HG02870 (cell line): ENCODE data around the gene PTP4A2.
A peak's percentile ranks its signal among the peaks of the same experiment; 100 is the strongest.

Experiments used
- ATAC-seq: cut with Tn5 transposase; IDR thresholded peaks from one replicate; pipeline ENCODE4 v1.9.1; 2021; ENCODE audit warnings: mild to moderate bottlenecking, moderate library complexity; ENCODE audit not compliant: unreplicated experiment

The PTP4A2 gene

GRCh38 chr1:31938184-31938975 lies at the start of gene PTP4A2:
Gene PTP4A2, minus strand, starts transcription at chr1:31938368. Its CDS starts 19,303 bp downstream, at chr1:31919065.
- ATAC-seq: peak; percentile 82

- ATAC-seq: no peak
Measured at GRCh38 chr1:31987135-31987619, 49.0 kb upstream of the PTP4A2 start.

DNA sequence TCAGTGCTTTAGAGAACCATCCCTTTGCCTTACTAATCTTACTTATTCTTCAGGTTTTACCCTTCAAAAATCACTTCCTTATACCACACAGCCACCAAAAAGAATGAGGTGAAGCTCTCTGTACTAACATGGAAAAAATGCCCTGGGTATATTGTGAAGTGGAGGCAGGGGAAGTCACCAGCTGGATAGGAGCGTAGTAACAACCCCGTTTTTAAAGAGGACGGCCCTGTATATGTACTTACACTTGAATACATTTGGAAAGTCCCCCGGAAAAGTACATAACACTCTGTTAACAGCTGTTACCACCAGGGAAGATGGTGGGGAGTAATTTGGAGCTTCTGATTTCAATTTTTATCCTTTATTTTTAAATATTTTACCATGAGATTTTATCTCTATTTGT lies 47.3 kb upstream of the PTP4A2 start:
- ATAC-seq: no peak

- ATAC-seq: no peak
Measured at GRCh38 chr1:31984419-31985347, 46.5 kb upstream of the PTP4A2 start.

DNA sequence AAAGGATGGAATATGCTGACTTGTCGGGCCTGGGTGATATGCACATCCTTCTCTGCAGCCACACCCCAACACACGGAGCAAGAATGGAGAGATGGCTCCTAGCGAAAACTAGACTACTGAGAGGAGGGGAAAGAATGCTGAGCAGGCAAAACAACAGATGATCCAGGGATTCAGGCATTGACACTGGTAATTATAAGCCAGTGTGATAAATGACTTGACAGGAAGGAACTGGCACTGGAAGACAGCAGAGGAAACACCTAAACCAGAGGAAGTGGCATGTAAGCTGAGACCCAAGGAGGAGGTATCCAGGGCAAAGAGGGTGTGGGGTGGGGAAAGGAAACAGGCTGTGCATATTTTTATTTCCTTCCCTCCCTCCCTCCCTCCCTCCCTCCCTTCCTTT lies 43.8 kb upstream of the PTP4A2 start:
- no peak for ATAC-seq

DNA sequence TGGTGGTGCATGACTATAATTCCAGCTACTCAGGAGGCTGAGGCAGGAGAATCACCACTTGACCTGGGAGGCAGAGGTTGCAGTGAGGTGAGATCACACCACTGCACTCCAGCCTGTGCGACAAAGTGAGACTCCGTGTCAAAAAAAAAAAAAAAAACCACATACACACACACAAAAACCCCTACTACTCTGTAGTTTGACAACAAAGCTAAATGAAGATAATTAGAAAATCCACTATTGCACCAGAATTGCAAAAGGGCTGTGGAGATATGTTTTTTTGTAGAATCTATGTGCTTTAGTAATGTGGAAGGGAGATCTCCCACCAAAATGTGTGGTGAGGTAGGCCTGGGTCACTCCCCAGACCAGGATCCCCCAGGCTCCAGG lies 43.3 kb upstream of the PTP4A2 start:
- no peak for ATAC-seq

- ATAC-seq: no peak
Measured at GRCh38 chr1:31980835-31981455, 42.8 kb upstream of the PTP4A2 start.

GRCh38 chr1:31978843-31979400 lies 40.8 kb upstream of the PTP4A2 start:
- ATAC-seq: no peak

- no peak for ATAC-seq
Measured at GRCh38 chr1:31977385-31978131, 39.4 kb upstream of the PTP4A2 start.

- ATAC-seq: no peak
Measured at GRCh38 chr1:31976401-31976800, 38.2 kb upstream of the PTP4A2 start.

DNA sequence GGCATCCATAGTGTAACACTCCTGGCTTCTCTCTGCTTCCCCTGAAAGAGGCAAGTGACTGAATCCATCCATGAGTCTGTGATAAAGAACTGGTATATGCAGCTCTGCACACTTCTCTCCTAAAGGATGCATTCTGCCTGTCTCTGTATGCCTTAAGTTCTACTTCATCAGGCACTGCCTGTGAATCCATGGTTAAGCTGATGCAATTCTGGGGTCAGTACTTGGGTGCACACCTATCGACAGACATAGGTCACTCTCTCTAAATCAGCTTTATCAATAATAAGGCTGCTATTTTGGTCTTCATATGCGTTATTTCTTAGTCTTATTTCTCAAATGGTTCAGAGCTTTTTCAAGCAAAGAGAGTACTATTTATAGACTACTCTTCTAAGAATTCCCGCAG lies 32.7 kb upstream of the PTP4A2 start:
- ATAC-seq: no peak

GRCh38 chr1:31961536-31961935 lies 23.4 kb upstream of the PTP4A2 start:
- no peak for ATAC-seq

- ATAC-seq: no peak
Measured at GRCh38 chr1:31959521-31960340, 21.6 kb upstream of the PTP4A2 start.

- ATAC-seq: peak; percentile 49
Measured at GRCh38 chr1:31957701-31958674, 19.8 kb upstream of the PTP4A2 start.

DNA sequence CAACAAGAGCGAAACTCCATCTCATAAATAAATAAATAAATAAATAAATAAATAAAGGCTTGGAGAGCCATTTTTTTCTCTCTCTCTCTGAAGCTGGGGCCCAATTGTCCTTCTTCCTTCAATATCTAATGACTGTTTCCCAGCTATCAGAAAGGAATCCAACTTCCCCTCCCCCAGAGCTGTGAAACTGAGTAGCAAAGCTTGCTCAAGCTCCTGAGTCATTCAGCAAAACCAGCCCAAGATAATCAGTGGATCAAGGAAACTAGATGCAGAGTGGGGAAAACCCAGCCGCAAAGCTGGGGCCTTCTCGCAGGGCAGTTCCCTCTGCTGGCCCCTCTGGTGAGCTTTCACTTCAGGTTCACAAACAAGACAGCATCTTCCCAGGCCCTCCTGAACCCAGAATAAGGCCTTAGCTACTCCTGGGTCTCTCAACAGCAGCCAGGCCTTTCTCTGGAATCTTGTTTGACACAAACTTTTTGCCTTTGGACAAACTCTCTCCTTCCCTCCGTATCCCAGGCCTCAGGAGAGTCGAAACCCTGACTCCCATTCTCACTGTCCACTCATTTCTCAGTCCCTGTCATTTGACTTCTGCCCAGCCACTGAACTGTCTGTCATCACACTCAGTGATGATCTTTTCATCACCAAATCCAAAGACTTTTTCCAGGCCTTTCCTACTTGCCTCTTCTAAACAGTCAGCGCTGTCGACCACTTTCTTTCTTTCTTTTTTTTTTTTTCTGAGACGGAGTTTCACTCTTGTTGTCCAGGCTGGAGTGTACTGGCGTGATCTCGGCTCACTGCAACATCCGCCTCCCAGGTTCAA lies 18.0 kb upstream of the PTP4A2 start:
- peak; percentile 69 for ATAC-seq

DNA sequence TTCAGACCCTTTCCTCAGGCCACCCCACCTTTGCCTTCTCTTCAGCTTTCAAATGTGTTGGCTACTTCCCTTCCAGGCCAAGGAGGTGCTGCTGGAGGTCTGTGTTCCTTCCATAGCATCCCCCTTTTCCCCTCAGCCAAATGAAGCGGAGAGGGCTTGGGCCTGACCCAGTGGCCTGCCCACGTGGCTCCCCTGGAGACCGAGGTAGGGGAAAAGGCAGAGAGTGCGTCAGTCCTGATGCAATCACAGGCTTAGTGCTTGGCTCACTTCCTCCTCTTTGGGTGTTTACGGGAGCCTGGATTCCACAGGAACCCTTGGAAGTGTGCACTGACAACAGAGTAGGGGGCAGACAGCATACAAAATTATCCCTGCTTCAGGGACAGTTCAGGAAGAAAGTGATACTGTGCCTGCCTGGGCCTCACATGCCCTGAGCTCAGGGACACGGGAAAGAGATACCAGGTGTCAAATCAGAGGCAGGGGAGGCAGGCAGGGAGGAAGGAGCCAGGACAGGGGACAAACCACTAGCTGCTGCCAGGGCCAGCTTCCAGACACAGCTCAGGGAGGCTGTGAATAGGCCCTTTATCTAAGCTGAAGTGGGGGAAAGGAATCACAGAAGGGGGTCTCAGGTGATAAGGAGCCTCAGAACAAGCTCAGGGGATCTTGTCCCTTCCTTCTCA lies 16.6 kb upstream of the PTP4A2 start:
- ATAC-seq: no peak

GRCh38 chr1:31952825-31953220 lies 14.7 kb upstream of the PTP4A2 start:
- ATAC-seq: no peak
